Effector CD4-positive, alpha-beta T cell (primary cell): ENCODE data around the gene TNNT3.
A peak's percentile ranks its signal among the peaks of the same experiment; 100 is the strongest.

ENCODE experiments used
- DNase-seq: peaks from one replicate; pipeline ENCODE4 v3.0.0-alpha.2; 2020

TNNT3 gene

DNA sequence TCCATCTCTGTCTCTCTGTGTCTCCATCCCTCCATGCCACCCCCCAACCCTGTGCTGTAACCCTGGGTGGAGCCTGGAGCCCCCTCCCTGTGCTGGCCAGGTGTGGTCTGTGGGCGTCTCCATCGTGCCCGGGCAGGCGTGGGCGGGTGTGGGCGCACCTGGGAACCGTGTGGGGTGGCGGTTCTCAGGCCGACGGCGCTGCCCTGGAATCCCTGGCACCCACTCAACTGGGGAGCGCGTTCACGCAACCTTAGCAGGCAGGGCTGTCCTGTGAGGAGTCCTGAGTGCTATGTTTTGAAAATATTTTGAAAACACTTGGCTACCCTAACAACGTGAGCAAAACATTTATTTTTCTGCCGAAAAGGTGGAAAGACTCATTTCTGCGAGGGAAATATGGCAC, 4.7 kb downstream of the TNNT3 start:
- DNase-seq: no peak

DNA sequence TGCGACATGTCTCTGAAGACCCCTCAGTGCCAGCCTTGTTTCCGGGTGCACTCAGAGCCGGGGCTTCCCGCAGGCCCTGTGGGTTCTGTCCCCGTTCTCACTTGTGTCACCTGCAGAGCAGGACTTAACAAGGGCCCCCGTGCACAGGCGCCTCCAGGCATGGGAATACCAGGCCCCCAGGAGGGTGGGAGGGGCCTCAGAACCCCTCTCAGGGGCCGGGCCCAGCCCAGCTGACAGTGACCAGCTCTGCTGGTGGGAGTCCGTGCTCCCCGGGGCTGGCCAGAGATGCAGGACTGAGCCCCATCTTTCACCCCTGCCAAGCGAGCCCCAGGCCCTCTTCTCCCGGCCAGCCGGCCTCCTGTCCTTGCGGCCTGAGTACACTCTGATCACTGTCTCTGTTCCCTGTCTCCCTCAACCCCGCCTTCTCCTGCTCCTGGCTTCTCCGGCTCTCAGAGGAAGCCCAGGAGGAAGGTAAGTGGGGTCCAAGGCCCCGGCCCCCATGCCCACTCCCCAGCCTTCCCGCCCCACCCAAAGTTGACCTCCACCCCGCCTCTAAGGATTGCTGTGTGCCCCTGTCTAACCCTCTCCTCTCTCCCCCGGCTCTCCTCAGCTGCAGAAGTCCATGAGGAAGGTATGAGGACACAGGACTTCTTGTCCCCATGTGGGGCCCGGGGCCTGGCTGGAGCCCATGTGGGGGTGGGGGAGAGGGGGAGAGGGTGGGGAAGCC, 5.3 kb downstream of the TNNT3 start:
- DNase-seq: no peak

DNA sequence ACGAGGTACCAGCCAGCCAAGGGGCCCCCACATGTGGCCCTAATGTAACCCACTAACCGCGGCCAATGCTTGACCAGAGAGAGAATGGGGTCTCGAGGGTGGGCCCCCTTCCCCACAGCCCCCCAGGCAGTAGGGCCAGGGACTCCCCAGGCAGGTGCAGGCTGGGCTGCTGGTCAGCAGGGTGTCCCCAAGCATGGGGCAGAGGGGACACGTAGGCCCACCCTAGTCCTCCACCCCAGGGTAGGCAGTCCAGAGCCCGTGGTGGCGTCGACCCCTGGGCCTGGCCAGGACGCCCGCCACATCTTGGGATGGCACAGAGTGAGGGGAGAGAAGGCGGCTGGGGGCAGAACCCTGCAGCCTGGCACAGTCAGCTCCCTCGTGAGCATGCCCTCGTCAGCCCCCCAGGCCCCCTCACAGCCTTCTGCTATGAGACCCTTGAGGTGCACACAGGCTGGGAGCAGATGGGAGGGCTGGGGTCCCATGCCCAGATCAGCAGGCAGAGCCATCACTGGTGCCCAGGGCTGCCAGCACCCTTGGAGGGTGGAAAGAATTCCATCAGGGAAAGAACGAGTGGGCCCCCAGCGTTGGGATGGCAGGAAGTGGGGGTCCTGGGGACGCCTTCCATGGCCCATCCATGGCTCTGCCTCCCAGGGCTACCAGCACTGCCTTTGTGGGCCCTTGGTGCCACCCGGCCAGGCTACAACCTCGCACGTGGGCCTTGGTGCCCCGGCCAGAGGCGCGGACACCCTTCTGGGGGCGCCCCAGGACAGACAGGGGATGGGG, 6.1 kb downstream of the TNNT3 start:
- no peak for DNase-seq

DNA sequence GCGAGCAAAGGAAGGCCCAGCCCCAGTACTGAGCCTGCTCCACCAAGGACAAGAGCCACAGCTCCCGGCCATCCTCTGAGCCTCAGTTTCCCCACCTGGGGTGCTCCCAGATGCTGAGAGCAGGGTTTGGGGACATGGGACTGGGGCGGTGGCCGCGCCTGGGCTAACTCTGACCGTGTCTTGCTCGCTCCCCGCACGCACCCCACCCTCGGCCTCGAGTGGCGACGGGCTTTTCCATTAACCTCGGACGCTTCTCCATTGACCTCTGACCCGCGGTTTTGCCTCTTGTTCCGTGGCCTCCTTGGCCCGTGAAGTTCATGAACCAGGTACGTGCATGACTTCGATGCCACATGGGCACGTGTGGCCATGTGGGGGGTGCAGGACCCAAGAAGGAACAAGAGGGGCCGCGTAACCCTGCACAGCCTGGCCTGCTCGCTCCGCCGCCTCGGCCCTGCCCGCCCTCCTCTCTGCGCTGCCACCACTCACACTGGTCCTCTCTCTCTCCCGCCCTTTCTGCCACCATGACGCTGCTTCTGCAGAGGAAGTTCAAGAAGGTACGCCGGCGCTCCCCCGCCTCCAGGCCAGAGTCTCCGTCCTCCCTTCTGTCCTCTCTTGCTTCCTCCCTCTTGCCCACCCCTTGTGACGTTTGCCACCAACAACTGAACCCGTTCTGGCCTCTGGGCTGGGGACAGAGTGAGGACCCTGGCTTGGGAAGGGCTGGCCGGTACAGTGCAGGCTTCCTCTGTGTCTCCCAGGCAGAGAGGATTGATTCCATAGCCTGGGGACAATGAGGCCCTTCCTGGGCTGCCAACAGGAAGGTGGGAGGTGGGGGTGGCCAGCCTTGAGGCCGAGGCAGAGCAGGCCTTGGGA, 6.9 kb downstream of the TNNT3 start:
- no peak for DNase-seq

DNA sequence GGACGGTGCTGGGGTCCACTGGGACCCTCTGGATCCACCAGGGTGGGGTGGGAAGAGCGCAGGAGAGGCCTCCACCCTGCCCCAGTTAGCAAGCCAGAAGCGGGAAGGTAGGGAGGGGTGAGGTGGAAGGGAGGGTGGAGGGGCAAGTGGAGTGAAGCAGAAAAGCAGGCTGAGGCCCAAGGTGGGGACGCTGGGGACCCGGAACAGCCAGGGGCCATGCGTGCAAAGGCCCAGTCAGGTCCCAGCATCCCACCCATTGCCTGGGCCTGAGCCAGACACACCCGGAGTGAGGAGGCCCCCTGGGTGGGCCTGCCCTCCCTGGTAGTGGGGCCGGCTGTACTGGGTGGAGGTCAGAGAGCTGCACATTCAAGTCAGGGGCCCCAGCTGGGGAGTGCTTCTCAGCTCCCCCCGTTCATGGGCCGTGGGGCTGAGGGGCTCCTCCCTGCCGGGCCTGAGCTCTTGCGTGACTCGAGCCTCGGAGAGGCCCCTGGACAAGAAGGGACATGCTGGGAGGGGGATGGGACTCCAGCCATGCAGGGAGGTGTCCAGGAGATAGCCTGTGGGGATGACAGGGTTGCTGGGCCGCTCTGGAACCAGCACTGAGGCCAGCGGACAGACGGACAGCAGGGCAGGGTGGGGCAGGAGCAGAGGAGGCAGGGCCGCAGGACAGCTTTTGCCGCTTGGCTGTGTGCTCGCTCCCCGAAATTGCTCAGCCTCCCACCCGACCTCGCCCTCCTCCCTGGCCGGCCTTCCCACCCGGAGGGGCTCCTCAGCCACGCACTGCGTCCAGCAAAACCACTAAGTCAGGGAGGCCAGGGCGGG, 7.7 kb downstream of the TNNT3 start:
- DNase-seq: no peak

DNA sequence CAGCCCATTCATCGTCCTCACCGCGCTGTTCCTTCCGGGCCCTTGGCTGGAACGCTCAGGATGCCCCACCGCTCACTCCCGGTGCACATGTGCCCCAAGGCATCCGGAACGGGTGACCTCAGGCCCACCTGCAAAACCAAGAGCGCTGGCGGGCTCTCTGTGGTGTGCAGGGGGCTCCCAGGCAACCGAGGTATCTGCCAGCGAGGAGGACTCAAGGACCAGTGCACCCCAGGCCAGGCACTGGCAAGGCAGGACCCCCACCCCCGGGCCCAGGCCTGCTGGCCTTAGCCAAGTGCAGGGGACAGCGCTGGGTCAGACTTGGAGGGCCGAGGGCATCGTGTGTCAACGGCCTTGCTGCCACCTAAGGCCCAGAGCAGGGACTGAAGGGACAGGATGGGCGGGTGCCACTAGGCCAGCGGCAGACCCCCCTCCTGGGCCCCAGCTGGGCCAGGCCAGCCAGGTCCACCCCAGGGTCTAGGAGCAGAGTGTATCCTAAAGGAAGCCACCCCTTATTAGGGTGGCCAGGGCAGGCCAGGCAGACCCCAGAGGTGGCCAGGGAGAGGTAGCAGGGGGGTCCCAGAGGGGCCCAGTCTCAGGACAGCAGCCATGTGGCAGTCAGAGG, 8.5 kb downstream of the TNNT3 start:
- DNase-seq: no peak

DNA sequence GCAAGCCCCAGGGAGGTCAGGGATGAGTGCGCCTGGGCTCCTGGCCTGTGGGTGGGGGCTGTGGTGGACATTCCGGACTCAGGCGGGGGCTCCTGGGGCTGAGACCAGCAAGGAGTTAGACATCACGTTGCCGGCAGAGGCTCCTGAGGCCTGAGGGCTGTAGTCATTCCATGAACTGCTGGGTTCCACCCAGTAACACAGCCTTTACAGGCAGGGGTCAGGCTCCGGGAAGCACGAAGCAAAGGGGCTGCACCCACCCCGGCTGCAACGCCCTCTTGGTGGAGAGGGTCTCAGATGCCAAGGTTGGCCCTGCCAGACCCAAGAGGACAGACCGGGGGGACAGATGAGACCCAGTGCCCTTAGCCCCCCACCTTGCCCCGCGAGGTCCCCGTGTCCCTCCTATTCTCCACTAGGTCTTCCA, 9.0 kb downstream of the TNNT3 start:
- DNase-seq: no peak

DNA sequence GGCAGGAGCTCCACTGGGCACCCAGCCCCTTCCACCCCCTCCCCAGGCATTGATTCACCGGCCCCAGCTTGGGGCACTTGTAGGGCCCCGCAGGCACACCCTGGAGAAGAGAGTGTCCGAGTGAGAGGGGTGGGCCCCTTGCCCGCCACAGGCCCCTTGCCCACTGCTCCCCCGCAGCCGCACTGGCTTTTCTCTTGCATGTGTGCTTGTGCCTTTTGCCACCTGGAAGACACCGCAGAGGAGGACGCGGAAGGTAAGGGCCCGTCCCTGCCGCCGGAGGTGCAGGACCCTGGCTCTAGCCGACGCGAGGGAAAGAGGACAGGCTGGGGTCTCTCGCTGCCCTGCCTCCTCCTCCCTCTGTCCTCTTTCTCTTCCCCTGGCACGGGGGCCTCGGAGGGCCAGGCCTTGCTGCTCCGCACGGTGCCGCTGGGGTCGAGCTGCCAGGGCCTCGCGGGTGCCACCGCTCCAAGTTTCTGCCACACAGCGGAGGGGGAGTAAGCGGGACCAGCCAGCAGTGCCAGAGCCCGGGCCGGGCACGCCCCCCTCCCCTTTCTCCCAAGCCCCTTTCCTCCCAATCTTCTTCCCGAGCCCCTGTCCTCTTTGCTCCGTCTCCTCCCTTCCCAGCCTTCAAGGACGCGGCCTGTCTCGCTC, 9.5 kb downstream of the TNNT3 start:
- no peak for DNase-seq

DNA sequence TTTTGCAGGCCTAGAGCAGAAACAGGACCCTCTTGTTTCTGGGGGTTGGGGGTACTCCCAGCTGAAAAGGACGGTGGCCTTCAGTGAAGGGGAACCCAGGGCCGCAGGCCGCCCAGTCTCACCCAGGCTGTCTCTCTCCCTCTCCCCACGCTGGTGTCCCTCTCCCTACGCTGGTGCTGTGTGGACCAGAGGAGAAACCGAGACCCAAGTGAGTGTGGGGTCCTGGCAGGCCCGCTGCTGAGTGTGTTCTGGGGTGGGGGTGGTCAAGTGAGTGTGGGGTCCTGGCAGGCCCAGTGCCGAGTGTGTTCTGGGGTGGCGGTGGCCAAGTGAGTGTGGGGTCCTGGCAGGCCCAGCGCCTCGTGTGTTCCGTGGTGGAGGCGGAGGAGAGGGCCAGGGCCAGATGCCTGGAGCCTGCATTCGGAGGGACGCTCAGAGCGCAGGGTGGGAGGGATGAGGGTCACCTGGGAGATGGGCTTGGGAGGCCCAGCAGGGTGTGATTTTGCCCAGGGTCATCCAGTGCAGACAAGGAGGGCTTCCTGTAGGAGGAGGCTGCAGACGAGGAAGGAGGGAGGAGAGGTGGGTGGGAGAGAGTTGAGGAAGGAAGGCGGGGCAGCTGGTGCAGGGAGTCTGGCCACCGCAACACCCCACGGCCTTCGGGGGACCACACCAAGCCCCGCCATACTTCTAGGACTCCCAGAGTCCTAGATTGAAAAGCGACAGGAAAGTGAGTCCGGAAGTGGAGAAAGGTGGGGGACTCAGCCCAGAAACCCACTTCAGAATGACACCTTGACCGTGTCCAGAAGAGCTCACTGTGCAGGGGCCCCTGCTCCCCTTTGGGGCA, 10.3 kb downstream of the TNNT3 start:
- DNase-seq: no peak

DNA sequence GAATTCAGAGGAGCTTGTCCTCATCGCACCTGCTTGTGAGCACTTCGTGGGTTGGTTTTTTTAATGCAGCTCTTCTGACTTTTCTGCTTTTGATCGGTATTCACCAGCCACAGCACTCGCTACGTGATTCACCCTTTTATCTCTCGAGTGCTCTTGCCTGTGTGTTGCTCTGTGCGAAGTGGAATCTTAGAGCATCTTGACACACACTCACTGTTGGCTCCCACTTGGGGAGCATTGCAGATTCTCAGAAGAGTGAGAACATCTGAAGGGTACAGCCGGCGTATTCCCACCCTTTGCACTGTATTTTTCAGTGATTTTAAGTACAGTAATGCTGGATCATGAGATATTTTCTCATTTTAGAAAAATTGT, 10.9 kb downstream of the TNNT3 start:
- DNase-seq: no peak

DNA sequence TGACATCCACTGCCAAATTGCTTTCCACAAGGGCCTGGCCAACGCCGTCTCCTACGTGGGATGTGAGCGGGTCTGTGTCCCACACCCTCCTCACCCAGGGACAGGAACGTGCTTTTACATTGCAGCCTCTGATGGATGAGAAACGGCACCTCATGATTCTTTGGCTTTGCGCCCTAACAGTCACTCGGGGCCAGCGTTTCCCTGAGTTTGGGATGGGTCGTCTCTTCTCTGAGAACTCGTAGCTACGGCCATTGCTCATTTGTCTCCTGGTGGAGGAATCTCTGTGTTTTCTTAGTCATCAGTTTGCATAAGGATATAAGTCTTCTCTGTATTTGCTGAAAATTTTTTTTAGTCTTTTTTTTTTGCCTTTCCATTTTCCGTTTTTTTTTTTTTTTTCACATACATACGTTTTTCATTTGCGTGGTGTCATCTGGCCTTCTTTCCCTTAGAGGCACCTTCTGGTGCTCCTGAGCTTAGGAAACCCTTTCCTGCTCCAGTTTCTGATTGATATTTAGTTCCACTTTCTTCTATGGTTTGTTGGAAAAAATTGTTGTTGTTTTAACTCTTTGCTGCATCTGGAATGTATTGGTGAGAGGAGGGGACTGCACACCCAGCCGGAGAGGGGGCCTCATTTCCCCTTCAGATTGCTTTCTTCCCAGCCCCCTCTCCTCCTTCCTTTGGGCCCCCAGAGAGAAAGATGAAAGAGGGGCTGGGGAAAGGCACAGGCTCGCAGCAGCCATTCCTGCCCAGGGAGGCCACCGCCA, 12.0 kb downstream of the TNNT3 start:
- no peak for DNase-seq

DNA sequence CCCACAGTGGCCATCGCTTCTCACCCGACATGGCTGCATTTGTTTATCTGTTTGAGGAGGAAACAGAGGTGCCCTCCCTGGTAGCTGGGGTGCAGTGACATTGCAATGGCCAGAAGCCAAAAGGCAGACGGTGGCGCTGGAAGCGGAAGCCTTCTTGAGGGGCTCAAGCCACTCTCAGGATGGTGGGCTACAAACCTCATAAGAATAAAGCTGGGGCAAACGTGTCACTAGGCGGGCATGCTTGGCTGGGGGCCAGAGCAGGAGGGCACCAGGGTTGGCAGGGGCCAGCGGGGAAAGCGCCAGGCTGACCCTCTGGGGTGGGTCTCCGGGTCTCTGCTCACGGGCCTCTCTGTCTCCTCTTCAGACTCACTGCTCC, 12.6 kb downstream of the TNNT3 start:
- no peak for DNase-seq

DNA sequence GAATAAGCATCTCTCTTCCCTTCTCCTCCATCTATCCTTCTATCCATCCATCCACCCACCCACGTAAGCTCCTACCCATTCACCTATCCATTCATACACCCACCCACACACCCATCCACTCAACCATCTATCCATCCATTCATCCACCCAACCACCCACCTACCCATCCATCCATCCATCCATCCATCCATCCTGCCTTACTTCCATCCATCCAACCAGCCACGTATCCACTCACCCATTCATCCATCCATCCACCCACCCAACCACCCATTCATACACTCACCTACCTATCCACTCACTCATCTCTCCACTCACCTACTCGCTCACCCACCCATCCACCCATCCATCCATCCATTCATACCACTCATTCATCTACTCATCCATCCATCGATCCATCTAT, 13.2 kb downstream of the TNNT3 start:
- DNase-seq: no peak

DNA sequence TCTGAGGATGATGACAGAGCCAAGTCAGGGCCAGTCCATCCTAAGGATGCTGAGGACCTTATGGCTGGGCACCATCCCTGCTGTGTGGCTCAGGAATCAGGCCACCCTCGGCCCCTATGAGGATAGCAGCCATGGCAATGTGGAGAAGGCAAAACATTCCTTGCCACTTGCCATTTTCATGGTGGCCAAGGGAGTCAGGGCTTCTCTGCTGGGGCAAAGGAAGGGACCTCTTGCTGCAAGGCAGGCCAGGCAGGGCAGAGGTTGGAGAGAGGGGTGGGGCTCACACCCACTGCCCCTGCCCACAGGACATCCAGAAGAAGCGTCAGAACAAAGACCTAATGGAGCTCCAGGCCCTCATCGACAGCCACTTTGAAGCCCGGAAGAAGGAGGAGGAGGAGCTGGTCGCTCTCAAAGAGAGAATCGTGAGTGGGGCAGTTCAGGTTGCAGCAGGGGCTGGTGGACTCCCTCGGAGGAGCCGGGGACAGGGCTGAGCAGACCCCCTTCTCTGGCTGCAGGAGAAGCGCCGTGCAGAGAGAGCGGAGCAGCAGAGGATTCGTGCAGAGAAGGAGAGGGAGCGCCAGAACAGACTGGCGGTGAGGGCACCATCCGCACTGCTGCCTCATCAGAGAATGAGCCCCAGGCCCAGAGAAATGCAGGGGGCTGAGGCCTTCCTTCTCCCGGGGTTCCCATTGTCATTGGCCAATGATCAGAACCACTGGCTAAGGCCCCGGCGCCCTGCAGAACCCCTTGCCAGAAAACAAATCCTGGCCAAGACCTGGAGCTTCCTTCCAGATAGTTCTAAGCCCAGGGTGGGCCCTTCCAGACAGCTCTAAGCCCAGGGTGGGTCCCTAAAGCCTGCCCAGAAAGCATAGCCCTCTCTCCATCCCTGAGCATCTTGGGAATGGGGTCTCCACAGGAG, 14.2 kb downstream of the TNNT3 start:
- DNase-seq: no peak

DNA sequence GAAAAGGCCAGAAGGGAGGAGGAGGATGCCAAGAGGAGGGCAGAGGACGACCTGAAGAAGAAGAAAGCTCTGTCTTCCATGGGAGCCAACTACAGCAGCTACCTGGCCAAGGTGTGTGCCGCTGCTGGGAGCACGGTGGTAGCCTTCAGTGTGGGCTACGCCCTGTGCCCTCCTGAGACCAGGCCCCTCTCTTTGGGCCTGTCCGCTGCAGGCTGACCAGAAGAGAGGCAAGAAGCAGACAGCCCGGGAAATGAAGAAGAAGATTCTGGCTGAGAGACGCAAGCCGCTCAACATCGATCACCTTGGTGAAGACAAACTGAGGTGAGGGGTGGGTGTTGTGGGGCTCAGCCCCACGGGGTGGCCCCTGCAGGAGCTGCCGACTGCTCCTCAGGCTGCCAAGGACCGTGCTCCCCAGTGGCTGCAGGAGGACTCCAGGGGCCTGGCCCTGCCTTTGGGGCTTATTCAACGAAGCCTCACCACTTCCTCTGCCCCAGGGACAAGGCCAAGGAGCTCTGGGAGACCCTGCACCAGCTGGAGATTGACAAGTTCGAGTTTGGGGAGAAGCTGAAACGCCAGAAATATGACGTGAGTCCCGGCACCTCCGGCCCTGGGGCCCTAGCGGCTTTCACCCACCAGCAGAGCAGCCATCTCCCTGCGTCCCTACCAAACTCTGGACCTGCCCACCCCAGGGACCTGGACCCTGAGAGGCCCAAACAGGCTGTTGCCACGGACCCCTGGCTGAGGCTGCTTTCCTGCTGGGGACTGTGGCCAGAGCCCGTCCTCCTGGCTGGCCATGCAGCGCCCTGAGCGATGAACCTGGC, 15.0 kb downstream of the TNNT3 start:
- no peak for DNase-seq

DNA sequence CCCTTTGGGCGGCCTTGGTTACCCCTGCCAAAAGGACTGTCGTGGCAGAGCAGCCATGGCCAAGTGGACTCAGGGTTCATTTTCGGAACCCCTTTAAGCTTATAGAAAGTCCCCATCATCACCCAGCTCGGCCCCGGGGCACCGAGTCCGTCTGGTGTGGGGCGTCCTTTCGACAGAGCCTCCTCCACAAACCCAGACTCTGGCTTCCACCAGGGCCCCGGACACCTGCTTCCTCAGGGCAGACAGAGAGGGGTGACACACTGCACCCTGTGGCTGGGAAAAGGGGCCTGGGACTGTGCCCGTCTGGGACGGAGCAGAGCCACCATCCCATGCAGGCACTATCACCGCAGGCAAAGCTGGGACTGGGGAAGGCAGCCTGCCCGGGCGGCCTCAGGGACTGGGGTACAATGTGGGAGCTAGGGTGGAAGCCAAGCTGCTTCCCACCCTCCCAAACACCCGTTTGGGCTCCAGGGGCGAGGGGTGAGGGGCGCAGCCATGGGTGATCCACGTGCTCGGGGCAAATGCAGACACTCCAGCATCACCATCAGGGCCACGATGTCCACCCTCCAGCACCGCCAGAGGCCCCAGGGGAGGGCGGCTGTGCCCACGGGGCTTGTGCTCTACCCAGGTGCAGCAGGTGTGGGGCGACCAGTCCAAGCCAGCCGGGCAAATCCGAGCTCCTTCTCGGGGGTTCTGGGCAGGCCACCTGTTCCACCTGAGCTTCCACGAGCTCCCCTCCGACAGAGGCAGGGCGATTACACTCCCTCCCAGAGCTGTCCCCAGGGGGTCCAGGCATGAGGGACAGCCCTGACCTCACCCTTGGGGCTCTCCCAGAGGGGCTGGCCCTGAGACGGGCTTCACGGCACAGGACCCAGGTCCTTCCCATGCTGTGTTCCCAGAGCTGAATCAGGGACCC, 15.9 kb downstream of the TNNT3 start:
- DNase-seq: peak; percentile 1
